Measurements from ENCODE around the gene TCF7L2. TPM values are rescaled to one million over a fixed set of nuclear protein-coding genes. Genes with fewer than 3 reads are reported as not detected.
"Not testable (repeated sequence)": the region's sequence is repeated elsewhere in the genome, so short reads cannot be mapped to it uniquely, and the experiment has no call there.

Gene TCF7L2
- polyA plus RNA-seq, 3 donors = 5.4 to 21.3 (median 20.0) TPM

DNA sequence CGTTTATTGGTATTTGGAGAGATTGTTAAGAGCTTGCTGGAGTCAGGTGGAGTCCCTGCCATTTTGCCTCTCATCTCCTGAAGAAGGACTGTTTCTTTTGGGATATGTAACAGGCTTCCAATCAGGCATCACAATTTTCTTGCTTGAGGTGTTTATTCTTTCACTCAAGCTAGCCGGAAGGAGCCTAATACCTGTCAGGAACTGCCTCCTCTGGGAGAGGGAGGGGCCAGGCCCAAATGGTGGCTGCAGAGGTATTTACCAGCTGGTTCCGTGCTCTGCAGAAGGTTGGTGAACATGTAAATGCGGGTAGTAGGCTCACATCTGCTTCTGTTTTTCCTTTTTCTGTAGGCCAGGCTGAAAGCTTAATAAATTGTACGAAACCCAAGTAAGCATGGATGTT, 114.0 kb downstream of the TCF7L2 start:
- 87 to 92% (median 87%) methylated on average over 5 of the region's 5 CpGs for WGBS, 3 donors
- no peak overlapping the region for H3K27ac ChIP-seq (ENCODE audit: low read depth, low read length)

DNA sequence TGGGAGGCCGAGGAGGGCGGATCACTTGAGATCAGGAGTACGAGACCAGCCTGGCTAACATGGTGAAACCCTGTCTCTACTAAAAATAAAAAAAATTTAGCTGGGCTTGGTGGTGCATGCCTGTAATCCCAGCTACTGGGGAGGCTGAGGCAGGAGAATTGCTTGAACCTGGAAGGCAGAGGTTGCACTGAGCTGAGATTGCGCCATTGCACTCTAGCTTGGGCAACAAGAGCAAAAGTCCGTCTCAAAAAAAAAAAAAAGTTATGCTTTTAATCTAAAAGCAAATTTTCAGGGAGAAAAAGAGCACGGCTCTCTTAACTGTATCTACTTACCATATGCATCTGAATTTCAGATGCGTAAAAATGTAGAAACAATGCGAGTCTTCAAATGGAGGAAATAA, 116.1 kb downstream of the TCF7L2 start:
- 87 to 95% (median 90%) methylated on average over 8 of the region's 8 CpGs for whole genome bisulfite sequencing, 3 donors
- not testable (repeated sequence) for H3K27ac ChIP-seq (ENCODE audit: low read depth, low read length)

DNA sequence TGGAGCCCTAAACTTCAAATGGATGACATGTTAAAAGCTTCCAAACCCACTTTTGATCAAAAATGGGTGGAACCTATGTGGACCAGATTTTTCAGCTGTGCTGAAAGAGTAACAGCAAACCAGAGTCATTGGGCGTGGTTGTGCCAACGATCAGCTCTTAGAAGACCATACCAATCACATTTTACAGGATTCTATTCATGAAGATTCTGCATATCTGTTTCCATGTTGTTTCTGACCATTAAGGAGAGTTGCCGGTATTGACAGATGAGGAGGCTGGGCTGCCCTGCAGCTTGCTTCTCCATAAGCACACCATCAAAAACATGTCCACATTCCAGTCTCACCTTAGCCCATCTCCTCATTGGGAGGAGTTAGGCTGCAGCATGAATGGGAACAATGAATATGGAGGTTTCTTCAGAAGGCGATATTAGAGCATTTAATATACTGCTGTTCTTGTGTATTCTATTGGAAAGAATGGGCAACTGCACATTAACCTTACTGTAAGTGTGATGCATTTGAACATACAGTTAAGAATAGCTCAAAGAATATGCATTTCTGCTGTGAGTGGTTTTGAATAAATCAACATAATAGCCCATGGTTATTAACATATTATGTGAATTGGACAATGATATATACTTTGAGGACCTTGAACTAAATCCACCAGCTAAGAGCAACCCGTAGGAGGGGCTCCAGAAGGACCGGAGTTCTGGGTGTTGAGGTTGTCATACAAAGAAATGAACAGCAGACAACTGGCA, 116.7 kb downstream of the TCF7L2 start:
- no peak overlapping the region for H3K27ac ChIP-seq (ENCODE audit: low read depth, low read length)
- 79 to 87% (median 86%) methylated on average over 6 of the region's 6 CpGs for WGBS, 3 donors

DNA sequence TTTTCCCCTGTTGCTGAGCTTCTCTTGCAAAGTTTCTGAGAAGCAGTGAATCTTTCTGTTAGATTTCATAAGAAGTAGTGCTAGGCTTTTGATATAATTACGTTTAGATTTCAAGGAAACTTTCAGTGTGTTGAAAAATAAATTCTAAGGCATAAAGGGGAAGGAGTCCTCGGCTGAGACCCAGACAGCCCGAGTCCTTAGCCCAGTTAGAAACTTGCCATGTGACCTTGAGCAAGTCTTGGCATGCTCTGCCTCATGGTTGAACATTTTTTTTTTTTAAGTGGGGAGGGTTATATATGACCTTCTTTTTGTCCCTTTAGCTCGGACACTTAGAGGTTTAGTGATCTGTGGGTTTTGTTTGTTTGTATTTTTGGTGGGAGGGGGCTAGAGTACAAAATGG, 117.5 kb downstream of the TCF7L2 start:
- H3K27ac ChIP-seq (ENCODE audit: low read depth, low read length) = no peak overlapping the region
- 21 to 47% (median 41%) methylated on average over 4 of the region's 4 CpGs for WGBS, 3 donors

DNA sequence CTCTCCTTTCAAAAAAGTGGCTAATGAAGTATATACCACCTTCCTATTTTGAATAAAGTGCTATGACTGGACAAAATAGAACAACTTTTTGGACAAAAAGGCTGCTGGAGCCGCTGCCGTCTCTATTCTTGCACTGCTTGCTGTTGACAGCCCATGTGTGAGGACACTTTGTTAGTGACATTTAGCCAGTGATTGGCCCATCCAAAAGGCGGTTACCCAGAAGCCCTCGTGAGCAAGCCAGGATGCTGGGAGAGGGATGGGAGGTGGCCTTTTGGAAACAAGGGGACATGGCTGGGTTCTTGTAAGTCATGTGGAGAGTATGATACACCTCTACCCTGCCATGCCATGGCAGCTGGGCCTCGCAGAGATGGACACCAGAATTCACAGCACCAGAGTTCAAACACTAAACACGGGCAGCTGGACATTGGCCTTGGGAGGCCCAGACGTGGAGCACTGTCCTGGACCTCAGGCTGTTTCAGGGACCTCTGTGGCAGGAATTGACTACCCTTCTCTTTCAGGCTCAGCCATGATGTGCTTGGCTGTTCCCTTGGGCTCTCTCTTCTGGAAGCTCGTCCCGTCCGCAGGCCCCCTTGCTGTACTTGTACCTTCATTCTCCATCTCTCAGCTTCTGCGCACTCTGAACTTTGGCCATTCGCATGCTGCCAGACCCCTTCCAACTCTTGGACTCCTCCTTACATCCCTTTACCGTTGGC, 118.3 kb downstream of the TCF7L2 start:
- no peak overlapping the region for H3K27ac ChIP-seq (ENCODE audit: low read depth, low read length)
- 94 to 98% (median 96%) methylated on average over 13 of the region's 13 CpGs for WGBS, 3 donors

DNA sequence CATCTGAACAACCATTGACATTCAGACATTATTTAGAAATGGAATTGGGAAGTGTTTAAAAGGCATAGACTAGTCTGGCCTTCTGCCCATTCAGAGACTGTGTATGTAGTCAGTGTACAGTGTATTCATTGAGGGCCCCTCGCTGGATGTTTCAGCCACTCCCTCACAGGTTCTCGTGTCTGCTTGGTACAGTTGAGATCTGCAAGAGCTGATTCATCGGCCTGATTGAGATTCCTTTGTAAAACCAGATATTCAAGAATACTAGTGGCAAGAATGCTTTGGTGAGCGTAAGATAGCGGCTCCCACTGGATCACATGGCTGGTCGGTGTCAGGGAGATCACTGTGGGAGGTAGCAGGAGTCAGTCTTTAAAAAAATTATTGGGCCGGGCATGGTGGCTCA, 119.5 kb downstream of the TCF7L2 start:
- WGBS, 3 donors = 88 to 92% (median 88%) methylated on average over 7 of the region's 7 CpGs
- H3K27ac ChIP-seq (ENCODE audit: low read depth, low read length) = no peak overlapping the region

DNA sequence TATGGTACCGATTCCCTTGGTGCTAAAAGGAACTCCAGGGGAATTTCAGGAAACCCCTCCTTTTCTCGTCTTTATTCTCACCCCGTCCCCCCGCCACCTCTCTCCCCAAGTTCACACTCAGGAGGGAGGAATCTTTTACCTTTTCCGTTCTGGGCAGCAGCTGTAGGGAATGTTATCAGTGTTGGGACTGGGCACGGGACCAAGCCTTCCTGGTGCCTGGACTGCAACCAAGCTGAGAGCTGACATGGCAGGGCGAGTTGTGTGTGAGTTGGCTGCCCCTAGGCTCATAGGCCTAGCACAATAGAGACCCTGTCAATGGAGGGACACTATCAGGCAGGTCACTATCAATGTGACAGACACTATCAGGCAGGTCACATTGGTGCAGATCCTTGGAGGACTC, 121.4 kb downstream of the TCF7L2 start:
- H3K27ac ChIP-seq (ENCODE audit: low read depth, low read length) = no peak overlapping the region
- WGBS, 3 donors = 30 to 74% (median 68%) methylated on average over 7 of the region's 7 CpGs

DNA sequence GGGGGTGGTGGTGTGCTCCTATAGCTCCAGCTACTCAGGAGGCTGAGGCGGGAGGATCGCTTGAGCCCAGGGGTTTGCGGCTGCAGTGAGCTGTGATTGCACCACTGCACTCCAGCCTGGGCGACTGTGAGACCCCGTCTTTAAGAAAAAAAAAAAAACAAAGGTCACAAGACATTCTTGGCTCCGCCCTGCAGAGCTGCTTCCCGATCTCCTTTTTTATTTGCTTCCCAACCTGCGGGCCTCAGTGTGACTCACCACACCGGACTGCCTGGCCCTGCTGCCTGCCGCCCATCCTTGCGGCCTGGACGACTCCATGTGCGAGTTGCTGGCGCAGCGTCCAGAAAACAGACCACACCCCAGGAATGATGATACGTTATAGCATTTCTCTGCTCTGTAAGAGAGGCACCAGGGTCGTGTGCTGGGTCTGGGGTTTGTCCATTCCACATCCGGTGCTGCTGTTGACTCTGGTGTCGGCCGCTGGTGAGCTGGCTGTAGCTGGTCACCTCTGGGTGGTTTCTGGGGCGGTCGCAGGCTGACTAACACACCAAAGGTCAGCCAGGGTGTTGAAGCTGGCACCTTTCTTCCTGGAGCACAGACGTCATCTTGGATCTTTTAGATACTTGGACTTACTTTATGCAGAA, 123.6 kb downstream of the TCF7L2 start:
- H3K27ac ChIP-seq (ENCODE audit: low read depth, low read length) = no peak overlapping the region
- WGBS, 3 donors = 41 to 72% (median 67%) methylated on average over 23 of the region's 23 CpGs

DNA sequence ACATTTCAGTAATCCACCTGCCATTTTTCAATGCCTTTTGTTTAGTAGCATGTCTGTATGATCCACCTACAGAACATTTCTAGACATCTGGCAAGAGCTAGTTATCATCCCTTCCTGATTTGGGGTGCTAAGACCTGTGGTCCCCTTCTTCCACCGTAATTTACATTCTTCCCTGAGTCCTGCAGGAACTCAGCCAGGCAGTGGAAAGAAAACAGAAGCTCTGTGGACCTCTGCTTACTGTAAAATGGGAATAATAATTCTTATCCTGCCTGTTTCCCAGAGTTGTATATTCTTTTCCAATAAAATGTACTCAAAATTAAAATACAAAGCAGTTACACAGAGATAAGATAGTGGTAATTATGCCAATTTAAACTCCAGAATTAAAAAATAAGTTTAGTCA, 126.9 kb downstream of the TCF7L2 start:
- H3K27ac ChIP-seq (ENCODE audit: low read depth, low read length) = no peak overlapping the region
- 42 to 72% (median 55%) methylated on average over 1 of the region's 1 CpG for WGBS, 3 donors

DNA sequence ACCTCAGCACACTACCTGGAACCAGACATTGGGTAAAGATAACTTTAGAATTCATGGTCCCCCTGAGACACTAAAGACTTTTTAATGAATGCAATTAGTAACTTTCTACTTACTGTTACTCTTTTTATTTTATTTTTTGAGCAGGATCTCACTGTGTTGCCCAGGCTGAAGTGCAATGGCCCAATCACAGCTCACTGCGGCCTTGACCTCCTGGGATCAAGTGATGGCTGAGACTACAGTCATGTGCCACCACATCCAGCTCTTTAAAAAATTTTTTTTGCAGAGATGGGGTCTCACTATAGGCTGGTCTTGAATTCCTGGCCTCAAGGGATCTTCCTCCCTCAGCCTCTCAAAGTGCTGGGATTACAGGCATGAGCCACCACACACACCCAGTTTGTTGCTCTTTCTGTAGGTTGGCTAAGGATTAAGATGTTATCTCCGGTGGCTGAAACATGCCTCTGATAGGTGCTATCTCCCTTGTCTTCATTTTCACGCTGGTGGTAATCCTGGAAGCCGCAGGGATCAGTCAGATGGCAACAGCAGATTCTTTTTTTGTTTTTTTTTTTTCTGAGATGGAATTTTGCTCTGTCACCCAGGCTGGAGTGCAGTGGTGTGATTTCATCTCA, 128.3 kb downstream of the TCF7L2 start:
- no peak overlapping the region for H3K27ac ChIP-seq (ENCODE audit: low read depth, low read length)
- WGBS, 3 donors = 94 to 98% (median 96%) methylated on average over 4 of the region's 4 CpGs

DNA sequence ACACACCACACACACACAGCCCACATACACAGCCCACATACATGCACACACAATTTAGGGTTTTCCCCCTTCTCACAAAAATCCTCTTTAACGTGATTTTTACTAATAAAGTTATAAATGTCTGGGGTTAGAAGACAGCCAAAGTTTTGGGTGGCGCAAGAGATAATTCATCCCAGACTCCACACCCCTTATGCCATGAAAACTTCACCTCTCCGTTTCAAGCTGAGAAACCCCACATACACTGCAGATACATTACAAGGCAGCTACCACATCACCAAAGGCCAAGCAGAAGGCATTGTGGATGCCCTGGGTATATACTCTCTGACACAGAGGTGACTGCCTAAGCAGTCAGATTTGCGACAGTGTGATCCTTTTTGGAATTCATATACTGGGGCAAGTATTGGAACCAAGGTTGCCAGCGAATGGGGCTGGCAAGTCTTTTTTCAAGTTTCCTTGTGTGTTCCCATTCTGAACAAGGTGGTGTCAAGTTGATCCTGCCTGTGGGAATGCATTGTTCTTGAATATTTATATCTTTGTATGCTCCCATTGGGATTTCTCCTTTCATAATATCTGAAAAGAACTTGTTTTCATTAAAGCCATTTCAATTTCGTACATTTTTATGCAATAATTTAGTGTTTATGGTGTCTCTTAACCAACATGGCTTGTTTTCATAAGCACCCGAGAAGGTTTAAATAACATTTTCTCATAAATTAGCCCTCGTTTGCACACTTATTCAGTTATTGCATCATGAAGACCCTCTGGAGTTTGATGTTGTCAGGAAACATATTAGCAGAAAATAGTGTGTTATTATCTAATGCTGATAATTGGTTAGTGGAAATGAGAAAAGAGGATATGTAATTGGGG, 130.2 kb downstream of the TCF7L2 start:
- H3K27ac ChIP-seq (ENCODE audit: low read depth, low read length) = no peak overlapping the region
- WGBS, 3 donors = 68 to 88% (median 83%) methylated on average over 8 of the region's 8 CpGs

DNA sequence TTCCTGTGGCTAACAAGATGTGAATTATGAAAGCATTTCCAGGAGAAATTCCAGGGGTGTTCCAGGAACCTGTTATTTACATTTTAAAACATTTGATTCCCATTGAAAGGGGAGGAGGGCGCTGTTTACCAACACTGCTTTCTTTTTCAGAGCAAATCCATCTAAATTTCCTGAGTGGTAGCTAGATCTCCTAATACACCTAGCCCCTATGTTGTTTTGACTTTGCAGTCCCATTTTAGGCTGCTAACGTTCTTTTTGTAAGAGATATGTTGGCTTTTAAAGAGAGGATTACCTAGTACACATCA, 130.8 kb downstream of the TCF7L2 start:
- no peak overlapping the region for H3K27ac ChIP-seq (ENCODE audit: low read depth, low read length)
- 75 to 88% (median 82%) methylated on average over 2 of the region's 2 CpGs for WGBS, 3 donors

DNA sequence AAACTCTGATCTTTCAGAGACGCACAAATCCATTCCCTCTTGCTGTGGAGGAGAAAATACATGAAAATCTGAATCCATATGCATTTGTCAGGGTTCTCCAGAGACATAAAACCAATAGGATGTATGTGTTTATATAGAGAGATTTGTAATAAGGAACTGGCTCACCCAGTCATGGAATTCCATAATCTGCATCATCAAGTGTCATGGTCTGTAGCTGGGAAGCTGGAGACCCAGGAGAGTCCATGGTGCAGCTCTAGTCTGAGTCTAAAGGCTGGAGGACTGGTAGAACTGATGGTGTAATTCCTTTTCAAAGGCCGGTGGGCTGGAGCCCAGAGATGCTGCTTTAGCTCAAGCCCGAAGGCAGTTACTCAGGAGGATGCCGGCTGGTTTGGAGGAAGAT, 134.0 kb downstream of the TCF7L2 start:
- no peak overlapping the region for H3K27ac ChIP-seq (ENCODE audit: low read depth, low read length)
- 90 to 91% (median 91%) methylated on average over 4 of the region's 4 CpGs for WGBS, 3 donors

DNA sequence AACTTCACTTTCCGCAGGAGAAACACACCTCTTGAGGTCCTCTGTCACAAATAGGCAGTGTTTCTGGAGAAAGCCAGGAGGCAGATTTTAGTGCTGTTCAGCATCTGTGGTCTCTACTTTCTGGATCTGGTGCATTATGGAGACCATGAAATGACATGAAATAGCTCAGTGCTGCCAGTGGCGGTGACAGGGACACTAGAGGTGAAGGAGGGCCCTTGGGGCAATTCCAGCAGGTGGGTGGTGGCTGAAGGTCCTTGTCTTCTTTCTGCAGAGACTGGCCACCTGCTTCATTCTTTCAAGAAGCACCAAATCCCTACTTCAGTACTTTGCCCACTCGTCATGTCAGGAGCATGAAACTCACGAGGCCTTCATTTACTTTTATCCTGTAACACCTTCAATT, 135.7 kb downstream of the TCF7L2 start:
- WGBS, 3 donors = 80 to 97% (median 93%) methylated on average over 4 of the region's 4 CpGs
- H3K27ac ChIP-seq (ENCODE audit: low read depth, low read length) = no peak overlapping the region

DNA sequence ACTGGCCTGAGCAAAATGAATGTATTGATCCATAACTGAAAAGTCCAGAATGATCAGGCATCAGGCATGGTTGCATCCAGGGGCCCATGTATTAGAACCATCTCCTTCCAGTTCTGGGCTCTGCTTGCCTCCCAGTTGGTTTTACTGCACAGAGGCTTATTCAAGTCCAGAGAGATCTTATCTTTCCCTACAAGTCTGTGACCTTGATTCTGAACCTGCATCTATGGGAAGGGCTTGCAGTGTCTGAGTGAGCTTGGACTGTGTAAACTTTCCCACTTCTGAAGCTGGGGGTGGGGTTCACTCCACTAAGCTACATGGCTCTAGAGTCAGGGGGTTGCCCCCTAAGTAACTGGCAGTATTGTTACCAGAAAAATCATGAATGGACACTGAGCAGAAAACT, 136.2 kb downstream of the TCF7L2 start:
- H3K27ac ChIP-seq (ENCODE audit: low read depth, low read length) = no peak overlapping the region

DNA sequence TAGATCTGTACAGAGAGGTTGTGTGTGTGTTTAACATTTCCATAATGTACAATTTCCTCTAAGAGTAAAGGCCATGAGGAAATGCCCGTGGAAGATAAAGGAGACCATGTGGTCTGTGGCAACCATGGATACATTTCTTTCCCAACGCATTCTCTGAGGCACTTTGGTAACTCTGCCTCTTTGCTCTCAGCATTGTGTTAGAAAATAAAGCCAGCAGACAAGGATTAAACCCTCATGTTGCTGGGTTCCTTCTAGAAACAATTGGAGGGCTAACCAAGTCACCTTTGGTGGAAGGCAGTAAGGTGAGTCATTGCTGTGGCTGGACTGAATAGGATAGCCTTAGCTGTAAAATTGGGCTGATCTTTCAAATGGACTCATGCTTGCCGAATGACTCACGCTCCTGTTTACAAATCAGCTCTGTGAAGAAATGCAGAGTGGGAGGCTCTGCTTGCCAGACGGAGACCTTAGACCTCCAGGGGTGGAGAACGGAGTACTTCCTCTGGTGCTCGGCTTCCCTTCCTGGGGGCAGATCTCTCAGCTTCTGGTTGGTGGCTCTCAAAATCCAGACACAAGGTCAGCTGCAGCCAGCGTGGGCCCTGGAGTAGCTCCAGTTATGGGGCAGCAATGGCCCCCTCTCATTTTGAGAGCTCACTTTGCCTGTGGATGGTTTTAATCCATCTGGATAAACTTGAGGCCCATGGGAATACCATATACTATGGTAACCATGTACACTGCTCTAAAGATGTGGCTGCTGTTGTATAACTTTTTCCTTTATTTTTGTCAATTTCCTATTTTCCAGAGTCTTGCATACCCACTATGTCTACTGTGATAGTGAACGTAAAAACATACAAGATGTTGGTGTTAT, 137.3 kb downstream of the TCF7L2 start:
- H3K27ac ChIP-seq (ENCODE audit: low read depth, low read length) = no peak overlapping the region
- whole genome bisulfite sequencing, 3 donors = 47 to 70% (median 47%) methylated on average over 9 of the region's 9 CpGs

DNA sequence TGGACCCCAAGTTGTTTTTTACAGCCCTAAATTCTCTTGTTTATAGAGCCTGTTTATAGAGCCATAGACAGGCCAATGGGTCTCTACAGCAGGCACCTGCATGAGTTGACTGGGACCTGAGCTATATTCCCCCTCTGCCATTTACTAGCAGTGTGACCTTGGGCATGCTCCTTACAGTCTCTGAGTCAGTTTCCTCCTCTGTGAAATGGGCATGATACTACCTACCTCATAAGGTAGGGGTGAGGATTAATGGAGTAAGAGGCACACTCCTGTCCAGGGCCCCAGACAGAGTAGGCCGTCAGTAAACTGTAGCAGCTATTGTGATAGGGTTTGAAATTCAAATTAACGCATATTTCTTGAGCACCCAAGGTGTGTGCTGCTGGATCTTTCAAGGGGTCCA, 138.1 kb downstream of the TCF7L2 start:
- H3K27ac ChIP-seq (ENCODE audit: low read depth, low read length) = no peak overlapping the region
- 96 to 100% (median 100%) methylated on average over 2 of the region's 2 CpGs for WGBS, 3 donors

DNA sequence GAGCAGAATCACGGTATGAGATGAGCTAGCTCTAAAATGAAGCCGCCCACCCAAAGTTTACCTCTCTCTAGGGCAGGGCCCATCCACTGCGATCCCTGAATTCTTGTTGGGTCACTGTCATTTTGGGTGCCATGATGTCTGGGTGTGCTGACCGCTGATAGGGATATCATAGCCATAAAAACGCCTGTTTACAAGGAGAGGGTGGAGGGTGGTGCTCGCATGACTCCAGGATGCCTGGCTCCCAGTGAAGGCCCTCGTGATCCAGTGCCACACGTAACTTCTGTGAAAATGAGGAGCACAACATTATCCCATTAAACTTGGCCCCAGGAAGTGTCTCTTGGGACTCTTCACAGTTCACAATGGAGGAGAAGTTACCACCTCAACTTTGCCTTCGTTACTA, 139.5 kb downstream of the TCF7L2 start:
- WGBS, 3 donors = 83 to 88% (median 84%) methylated on average over 9 of the region's 9 CpGs
- no peak overlapping the region for H3K27ac ChIP-seq (ENCODE audit: low read depth, low read length)
